GM18508 (cell line): ENCODE results near the gene RBM41.
"Not testable (repeated sequence)": the region's sequence is repeated elsewhere in the genome, so short reads cannot be mapped to it uniquely, and the experiment has no call there.

Source experiments
- ATAC-seq: cut with Tn5 transposase; IDR thresholded peaks from one replicate; pipeline ENCODE4 v1.9.1; 2021; ENCODE audit warnings: moderate number of reproducible peaks; ENCODE audit not compliant: insufficient read depth, unreplicated experiment

Gene RBM41

GRCh38 chrX:107118322-107119147 is at the start of gene RBM41:
Gene RBM41, minus strand, starts transcription at chrX:107118822. Its CDS starts 49 bp downstream, at chrX:107118773.
- ATAC-seq = peak; percentile 98

DNA sequence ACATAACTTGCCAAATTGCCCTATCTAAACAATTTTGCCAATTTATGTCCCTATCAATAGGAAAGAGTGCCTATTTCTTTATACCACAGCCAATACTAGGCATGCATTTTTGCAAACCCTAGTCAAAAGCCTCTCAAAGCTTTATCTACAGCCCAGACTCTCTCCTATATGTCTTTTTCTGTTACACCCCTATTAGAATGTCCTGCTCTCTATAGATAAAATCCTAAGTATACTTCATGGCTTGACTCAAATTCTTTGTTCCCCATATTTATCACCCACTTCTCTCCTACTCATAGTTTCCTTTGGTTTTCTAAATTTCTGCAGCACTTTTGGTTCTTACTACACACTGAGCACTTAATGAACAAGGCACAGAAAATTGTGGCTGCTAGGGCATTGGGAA is 49.6 kb upstream of the RBM41 start:
- ATAC-seq = no peak

GRCh38 chrX:107167163-107167921 is 48.7 kb upstream of the RBM41 start:
- no peak for ATAC-seq

DNA sequence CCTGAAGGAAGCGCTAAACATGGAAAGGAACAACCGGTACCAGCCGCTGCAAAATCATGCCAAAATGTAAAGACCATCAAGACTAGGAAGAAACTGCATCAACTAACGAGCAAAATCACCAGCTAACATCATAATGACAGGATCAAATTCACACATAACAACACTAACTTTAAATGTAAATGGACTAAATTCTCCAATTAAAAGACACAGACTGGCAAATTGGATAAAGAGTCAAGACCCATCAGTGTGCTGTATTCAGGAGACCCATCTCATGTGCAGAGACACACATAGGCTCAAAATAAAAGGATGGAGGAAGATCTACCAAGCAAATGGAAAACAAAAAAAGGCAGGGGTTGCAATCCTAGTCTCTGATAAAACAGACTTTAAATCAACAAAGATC is 39.0 kb upstream of the RBM41 start:
- ATAC-seq = not testable (repeated sequence)

DNA sequence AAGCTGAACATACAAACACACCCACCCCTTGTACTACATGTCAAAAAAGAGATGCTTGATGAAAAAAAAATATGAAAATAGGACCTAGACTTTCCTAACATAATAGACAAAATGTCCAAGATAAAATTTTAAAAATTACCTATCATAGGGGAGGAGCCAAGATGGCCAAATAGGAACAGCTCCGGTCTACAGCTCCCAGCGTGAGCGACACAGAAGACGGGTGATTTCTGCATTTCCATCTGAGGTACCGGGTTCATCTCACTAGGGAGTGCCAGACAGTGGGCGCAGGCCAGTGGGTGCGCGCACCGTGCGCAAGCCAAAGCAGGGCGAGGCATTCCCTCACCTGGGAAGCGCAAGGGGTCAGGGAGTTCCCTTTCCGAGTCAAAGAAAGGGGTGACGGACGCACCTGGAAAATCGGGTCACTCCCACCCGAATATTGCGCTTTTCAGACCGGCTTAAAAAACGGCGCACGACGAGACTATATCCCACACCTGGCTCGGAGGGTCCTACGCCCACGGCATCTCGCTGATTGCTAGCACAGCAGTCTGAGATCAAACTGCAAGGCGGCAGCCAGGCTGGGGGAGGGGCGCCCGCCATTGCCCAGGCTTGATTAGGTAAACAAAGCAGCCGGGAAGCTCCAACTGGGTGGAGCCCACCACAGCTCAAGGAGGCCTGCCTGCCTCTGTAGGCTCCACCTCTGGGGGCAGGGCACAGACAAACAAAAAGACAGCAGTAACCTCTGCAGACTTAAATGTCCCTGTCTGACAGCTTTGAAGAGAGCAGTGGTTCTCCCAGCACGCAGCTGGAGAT is 37.2 kb upstream of the RBM41 start:
- not testable (repeated sequence) for ATAC-seq

DNA sequence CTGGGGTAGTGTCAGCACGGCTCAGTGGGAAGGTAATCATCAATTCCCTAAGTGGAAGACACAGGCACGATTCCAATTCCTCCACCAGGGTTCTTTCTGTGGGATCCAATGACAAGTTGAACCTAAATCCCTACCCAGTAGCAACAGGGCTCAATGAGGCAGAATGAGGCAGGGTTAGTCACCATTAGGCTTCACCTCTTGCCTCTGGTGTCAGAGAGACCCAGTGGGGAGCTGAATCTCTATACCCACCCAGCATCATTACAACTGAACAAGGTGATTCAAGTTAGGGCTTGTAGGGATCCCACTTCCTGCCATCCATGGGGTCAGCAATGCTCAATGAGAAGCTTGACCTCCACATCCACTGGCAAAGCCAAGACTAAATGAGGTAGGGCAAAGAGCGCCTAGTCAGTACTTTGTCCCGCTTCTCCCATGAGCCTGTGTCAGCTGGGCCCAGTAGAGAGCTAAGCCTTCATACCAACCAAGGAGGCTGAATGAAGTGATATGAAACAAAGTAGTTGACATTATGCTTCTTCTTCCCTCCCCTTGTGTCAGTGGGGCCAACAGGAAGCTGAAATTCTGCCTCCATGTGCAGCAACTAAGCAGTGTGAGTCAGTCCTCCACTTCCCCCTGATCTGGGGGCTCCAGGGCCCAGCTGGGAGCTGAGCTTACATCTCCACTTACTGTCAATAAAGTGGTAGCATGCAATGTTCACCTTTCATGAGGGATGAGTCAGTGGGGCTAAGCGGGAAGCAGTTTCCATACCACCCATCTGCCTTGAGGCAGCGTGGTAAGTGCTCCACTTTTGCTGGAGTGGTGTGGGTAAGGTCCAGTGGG is 36.4 kb upstream of the RBM41 start:
- no peak for ATAC-seq

GRCh38 chrX:107153005-107153404 is 34.4 kb upstream of the RBM41 start:
- ATAC-seq = no peak

GRCh38 chrX:107146670-107147069 is 28.0 kb upstream of the RBM41 start:
- no peak for ATAC-seq

DNA sequence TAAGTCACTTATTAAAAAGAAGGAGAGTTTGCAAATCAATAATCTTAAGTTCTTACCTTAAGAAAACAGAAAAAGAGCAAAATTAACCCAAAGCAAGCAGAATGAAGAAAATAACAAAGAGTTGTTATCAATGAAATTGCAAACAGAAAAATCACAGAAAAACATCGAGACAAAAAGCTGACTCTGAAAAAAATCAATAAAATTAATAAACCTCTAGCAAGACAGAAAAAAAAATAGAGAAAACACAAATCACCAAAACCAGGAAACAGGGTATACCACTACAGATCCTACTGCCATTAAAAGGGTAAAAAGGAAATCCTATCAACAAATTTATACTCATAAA is 17.3 kb upstream of the RBM41 start:
- ATAC-seq = no peak

DNA sequence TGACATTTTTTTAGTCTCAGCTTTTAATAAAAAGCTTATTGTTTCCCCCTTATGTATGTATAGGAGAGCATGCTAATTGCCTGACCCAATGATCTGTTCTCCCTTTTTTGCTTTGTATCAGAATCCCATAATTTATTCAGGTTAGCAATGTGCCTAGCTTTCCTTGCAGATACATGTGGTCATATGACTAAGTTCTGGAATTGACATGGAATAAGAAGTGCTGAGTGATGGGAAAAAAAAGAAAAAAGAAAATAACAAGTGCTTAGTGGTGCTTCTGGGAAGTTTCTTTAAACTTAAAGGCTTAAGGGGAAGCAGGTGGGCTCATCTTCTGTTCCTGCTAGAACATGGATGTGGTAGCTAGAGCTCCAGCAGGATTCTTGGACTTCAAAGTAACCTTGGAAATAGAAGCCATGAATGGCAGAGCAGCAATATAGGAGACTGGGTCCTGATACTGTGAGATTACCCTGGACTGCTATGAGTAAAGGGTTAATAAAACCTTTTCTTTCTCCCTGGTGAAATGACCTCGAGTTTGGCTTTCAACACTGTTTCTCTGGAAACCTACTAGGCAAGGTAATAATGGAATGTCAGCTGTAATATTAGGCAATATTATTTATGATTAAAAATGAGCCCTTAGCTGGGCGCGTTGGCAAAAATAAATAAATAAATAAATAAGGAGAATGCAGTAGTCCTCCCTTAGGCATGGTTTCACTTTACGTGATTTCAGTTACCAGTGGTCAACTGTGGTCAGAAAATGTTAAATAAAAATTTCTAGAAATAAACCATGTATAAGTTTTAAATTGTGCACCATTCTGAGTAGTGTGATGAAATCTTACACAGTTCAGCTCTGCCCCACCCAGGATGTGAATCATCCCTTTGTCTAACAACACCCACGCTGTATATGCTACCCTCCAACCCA is 16.7 kb upstream of the RBM41 start:
- ATAC-seq = peak; percentile 70

DNA sequence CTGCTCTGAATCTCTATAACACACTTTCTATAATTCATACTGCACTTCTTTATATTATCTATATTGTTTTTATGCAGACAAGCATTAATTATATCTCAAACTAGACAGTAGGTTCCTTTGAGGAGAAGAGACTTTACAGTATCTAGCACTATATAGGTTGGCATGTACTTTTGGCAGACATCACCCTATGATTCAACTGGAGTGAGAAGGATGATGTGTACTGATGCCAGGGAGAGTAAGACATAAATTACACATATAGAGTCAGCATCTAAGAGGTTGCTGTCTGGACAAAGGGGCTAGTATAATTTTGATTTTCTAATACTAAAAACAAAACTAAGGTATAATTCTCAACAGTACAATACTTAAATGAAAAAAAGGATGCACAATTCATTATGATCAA is 5.1 kb upstream of the RBM41 start:
- ATAC-seq = no peak

GRCh38 chrX:107119283-107119682 is 661 bp upstream of the RBM41 start:
- ATAC-seq = no peak

- ATAC-seq = no peak
Measured at GRCh38 chrX:107117993-107118321, 665 bp downstream of the RBM41 start.

- no peak for ATAC-seq
Measured at GRCh38 chrX:107107459-107107858, 11.2 kb downstream of the RBM41 start.

DNA sequence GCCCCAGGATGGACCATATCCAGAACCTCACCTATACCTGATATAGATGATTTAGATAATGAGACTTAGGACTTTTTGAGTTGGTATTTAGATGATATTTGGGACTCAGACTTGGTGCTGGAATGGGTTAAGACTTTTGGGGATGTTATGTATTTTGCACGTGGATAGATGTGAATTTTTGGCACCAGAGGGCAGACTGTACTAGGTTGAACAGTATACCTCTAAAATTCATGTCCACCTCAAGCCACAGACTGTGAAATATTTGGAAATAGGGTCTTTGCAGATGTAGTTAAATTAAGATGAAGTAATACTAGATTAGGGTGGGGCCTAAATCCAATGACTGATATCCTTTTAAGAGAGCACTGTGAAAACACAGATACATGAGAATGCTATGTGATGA is 15.6 kb downstream of the RBM41 start:
- ATAC-seq = no peak

GRCh38 chrX:107076158-107076557 is 42.5 kb downstream of the RBM41 start:
- ATAC-seq = no peak

DNA sequence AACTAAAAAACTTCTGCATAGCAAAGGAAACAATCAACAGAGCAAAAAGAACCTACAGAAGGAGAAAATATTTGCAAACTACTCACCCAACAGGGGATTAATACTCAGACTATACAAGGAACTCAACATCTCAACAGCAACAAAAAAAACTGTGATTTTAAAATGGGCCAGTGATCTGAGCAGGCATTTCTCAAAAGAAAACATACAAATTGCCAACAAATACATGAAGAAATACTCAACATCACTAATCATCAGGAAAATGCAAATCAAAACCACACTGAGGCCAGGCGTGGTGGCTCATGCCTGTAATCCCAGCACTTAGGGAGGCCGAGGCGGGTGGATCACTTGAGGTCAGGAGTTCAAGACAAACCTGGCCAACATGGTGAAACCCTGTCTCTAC is 60.9 kb downstream of the RBM41 start:
- ATAC-seq = not testable (repeated sequence)

GRCh38 chrX:107054978-107055377 is 63.6 kb downstream of the RBM41 start:
- ATAC-seq = no peak

GRCh38 chrX:107050195-107050709 is 68.4 kb downstream of the RBM41 start:
- ATAC-seq = no peak
